Mesangial cell (primary cell): Measurements from ENCODE around the gene RAB12. TPM values are rescaled to one million over a fixed set of nuclear protein-coding genes. Genes with fewer than 3 reads are reported as not detected.

Experiments used
- total RNA-seq: library from RNA; depleted of rRNA; stranded (reverse); fragments of >200 nt; gene quantifications from 2 replicates; pipeline ENCODE4 v1.2.3, GENCODE V29; 2015

The RAB12 gene, protein sequence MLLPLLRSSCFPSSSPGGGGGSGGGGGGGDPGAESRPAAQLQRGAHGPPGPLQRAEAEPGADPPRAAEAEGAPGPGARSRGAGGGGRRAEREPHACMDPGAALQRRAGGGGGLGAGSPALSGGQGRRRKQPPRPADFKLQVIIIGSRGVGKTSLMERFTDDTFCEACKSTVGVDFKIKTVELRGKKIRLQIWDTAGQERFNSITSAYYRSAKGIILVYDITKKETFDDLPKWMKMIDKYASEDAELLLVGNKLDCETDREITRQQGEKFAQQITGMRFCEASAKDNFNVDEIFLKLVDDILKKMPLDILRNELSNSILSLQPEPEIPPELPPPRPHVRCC
- 22.8 and 24.1 TPM in 2 replicates for total RNA-seq

DNA sequence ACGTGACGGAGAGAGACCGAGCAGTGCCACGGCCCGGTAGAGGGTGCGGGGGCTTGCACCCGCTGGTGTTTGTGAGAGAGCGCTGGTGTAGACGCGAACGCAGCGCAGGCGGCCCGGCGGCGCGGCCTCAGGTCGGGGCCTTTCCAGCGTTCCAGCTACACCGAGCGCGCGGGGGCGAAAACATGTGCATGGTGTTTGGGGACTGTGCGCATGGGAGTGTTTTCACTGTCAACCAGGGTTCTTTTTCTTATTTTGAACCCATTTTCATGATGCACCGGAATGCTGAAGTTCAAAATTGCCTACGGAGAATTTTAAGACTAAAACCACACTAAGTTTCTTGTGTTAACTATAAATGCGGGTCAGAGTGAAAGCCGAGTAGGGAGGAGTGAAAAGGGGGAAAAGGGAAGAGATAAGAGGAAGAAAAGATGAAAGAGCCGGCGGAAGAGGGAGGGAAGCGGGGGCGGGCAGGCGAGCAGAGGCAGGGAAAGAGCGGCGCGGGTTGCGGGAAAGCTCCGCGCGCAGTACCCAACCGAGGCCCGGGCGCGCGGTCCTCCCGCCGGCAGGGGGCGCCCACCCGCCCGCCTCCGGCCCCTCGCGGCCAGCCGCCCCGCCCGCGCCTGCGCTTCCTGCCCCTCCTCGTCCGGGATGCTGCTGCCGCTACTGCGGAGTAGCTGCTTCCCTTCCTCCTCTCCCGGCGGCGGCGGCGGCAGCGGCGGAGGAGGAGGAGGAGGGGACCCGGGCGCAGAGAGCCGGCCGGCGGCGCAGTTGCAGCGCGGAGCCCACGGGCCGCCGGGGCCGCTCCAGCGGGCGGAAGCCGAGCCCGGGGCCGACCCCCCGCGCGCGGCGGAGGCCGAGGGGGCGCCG is at the start of gene RAB12:
RAB12 (plus strand) TSS at position 643 of the 864 bp plus-strand sequence; CDS start at position 646, 3 bp downstream.

Other genes starting within 250 kb of the RAB12 start
- 51.8 and 64.5 TPM in 2 replicates for gene MTCL1, start 96.1 kb downstream of the RAB12 start, total RNA-seq